KG1 (cell line): ENCODE results near the gene FGFBP2.

Experiments
- DNase-seq: peaks from one replicate; lab custom pipeline; 2025; lab: John Stamatoyannopoulos, UW

Gene FGFBP2

GRCh38 chr4:15963001-15963451, at the start of gene FGFBP2:
TSS of gene FGFBP2 (minus strand) at chr4:15963175. CDS start at chr4:15963129, 46 bp downstream.
- DNase-seq, result peak; percentile 21

GRCh38 chr4:16011173-16011572, 48.2 kb upstream of the FGFBP2 start:
- no peak for DNase-seq

- no peak for DNase-seq
Observed at GRCh38 chr4:16009153-16009552, 46.2 kb upstream of the FGFBP2 start.

GRCh38 chr4:16007471-16008095, 44.6 kb upstream of the FGFBP2 start:
- DNase-seq, result no peak

GRCh38 chr4:16006771-16007446, 43.9 kb upstream of the FGFBP2 start:
- no peak for DNase-seq

- DNase-seq, result no peak
Observed at GRCh38 chr4:16005676-16006075, 42.7 kb upstream of the FGFBP2 start.

- peak; percentile 17 for DNase-seq
Observed at GRCh38 chr4:16001484-16001858, 38.5 kb upstream of the FGFBP2 start.

- DNase-seq, result no peak
Observed at GRCh38 chr4:16000708-16001483, 37.9 kb upstream of the FGFBP2 start.

- DNase-seq, result no peak
Observed at GRCh38 chr4:15996773-15997172, 33.8 kb upstream of the FGFBP2 start.

- DNase-seq, result no peak
Observed at GRCh38 chr4:15995826-15996225, 32.9 kb upstream of the FGFBP2 start.

- no peak for DNase-seq
Observed at GRCh38 chr4:15992167-15992485, 29.2 kb upstream of the FGFBP2 start.

- DNase-seq, result no peak
Observed at GRCh38 chr4:15990570-15991285, 27.8 kb upstream of the FGFBP2 start.

- DNase-seq, result no peak
Observed at GRCh38 chr4:15989424-15989823, 26.4 kb upstream of the FGFBP2 start.

- DNase-seq, result no peak
Observed at GRCh38 chr4:15988222-15988621, 25.2 kb upstream of the FGFBP2 start.

GRCh38 chr4:15986907-15987306, 23.9 kb upstream of the FGFBP2 start:
- DNase-seq, result no peak

- no peak for DNase-seq
Observed at GRCh38 chr4:15983610-15984009, 20.6 kb upstream of the FGFBP2 start.

GRCh38 chr4:15982842-15983524, 20.0 kb upstream of the FGFBP2 start:
- DNase-seq, result no peak

GRCh38 chr4:15976456-15977447, 13.8 kb upstream of the FGFBP2 start:
- DNase-seq, result no peak

- no peak for DNase-seq
Observed at GRCh38 chr4:15971068-15971801, 8.3 kb upstream of the FGFBP2 start.
